ENCODE data around the gene ITPR3. TPM values are rescaled to one million over a fixed set of nuclear protein-coding genes. Genes with fewer than 3 reads are reported as not detected.

The ITPR3 gene
- total RNA-seq, 2 donors from 2014 or later, result 21.8 to 99.1 TPM

GRCh38 chr6:33607126-33607783, 13.9 kb upstream of the ITPR3 start:
- no peak for DNase-seq (ENCODE audit: low spot score)
- Histone ChIP-seq H3K27ac (no peak overlapping the region), H3K36me3 (no peaks in the 10 kb centered on the region), H3K4me1 (replicated peaks) (no peaks in the 10 kb centered on the region), H3K9me3 (no peaks in the 10 kb centered on the region), H3K4me3 (no peak overlapping the region), H3K27me3 (replicated peaks; ENCODE audit: insufficient read depth) (no peaks in the 10 kb centered on the region)
- intact Hi-C loops (cut with DNase I), result no loop called here
- TF ChIP-seq POLR2A (IDR thresholded peaks at IDR 0.05) (no peak), POLR2AphosphoS5 (IDR thresholded peaks at IDR 0.05) (no peak)
- TF ChIP-seq, protein P1, sequence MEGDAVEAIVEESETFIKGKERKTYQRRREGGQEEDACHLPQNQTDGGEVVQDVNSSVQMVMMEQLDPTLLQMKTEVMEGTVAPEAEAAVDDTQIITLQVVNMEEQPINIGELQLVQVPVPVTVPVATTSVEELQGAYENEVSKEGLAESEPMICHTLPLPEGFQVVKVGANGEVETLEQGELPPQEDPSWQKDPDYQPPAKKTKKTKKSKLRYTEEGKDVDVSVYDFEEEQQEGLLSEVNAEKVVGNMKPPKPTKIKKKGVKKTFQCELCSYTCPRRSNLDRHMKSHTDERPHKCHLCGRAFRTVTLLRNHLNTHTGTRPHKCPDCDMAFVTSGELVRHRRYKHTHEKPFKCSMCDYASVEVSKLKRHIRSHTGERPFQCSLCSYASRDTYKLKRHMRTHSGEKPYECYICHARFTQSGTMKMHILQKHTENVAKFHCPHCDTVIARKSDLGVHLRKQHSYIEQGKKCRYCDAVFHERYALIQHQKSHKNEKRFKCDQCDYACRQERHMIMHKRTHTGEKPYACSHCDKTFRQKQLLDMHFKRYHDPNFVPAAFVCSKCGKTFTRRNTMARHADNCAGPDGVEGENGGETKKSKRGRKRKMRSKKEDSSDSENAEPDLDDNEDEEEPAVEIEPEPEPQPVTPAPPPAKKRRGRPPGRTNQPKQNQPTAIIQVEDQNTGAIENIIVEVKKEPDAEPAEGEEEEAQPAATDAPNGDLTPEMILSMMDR (IDR thresholded peaks at IDR 0.05), result no peak
- 51% methylated on average over 8 of the region's 8 CpGs for WGBS

GRCh38 chr6:33607784-33608161, 13.3 kb upstream of the ITPR3 start:
- H3K36me3 ChIP-seq, result no peaks in the 10 kb centered on the region
- no peak for TF ChIP-seq POLR2AphosphoS5 (IDR thresholded peaks at IDR 0.05)
- TF ChIP-seq, protein P1 (IDR thresholded peaks at IDR 0.05), result no peak
- no peak for TF ChIP-seq POLR2A (IDR thresholded peaks at IDR 0.05)
- no peaks in the 10 kb centered on the region for H3K9me3 ChIP-seq
- intact Hi-C loops (cut with DNase I), result no loop called here
- no peak overlapping the region for H3K4me3 ChIP-seq
- H3K27ac ChIP-seq, result no peak overlapping the region
- H3K4me1 ChIP-seq (replicated peaks), result no peaks in the 10 kb centered on the region
- no peaks in the 10 kb centered on the region for H3K27me3 ChIP-seq (replicated peaks; ENCODE audit: insufficient read depth)
- 57% methylated on average over 5 of the region's 5 CpGs for WGBS
- no peak for DNase-seq (ENCODE audit: low spot score)

- 72% methylated on average over 3 of the region's 3 CpGs for WGBS
- no peak overlapping the region for H3K27ac ChIP-seq
- no peak for DNase-seq (ENCODE audit: low spot score)
Observed at GRCh38 chr6:33609019-33609418, 12.1 kb upstream of the ITPR3 start.

GRCh38 chr6:33609528-33609927, 11.6 kb upstream of the ITPR3 start:
- no peaks in the 10 kb centered on the region for H3K4me1 ChIP-seq (replicated peaks)
- H3K4me3 ChIP-seq, result no peak overlapping the region
- intact Hi-C loops (cut with DNase I), result no loop called here
- no peak overlapping the region for H3K27ac ChIP-seq
- no peaks in the 10 kb centered on the region for H3K36me3 ChIP-seq
- WGBS, result 44% methylated on average over 6 of the region's 6 CpGs
- H3K27me3 ChIP-seq (replicated peaks; ENCODE audit: insufficient read depth), result no peaks in the 10 kb centered on the region
- DNase-seq (ENCODE audit: low spot score), result no peak
- no peaks in the 10 kb centered on the region for H3K9me3 ChIP-seq
- TF ChIP-seq POLR2AphosphoS5 (IDR thresholded peaks at IDR 0.05) (no peak), POLR2A (IDR thresholded peaks at IDR 0.05) (no peak)
- TF ChIP-seq, protein P1 (IDR thresholded peaks at IDR 0.05), result no peak

More at GRCh38 chr6:33609019-33609418, 12.1 kb upstream of the ITPR3 start:
- TF ChIP-seq POLR2AphosphoS5 (IDR thresholded peaks at IDR 0.05) (no peak), POLR2A (IDR thresholded peaks at IDR 0.05) (no peak)
- TF ChIP-seq, protein P1 (IDR thresholded peaks at IDR 0.05), result no peak
- intact Hi-C loops (cut with DNase I), result no loop called here
- Histone ChIP-seq H3K9me3 (no peaks in the 10 kb centered on the region), H3K4me1 (replicated peaks) (no peaks in the 10 kb centered on the region), H3K27me3 (replicated peaks; ENCODE audit: insufficient read depth) (no peaks in the 10 kb centered on the region), H3K4me3 (no peak overlapping the region), H3K36me3 (no peaks in the 10 kb centered on the region)

GRCh38 chr6:33610067-33610466, 11.1 kb upstream of the ITPR3 start:
- WGBS, result 81% methylated on average over 4 of the region's 4 CpGs
- H3K27me3 ChIP-seq (replicated peaks; ENCODE audit: insufficient read depth), result no peaks in the 10 kb centered on the region
- DNase-seq (ENCODE audit: low spot score), result no peak
- H3K4me1 ChIP-seq (replicated peaks), result no peaks in the 10 kb centered on the region
- no peaks in the 10 kb centered on the region for H3K36me3 ChIP-seq
- intact Hi-C loops (cut with DNase I), result no loop called here
- H3K4me3 ChIP-seq, result no peak overlapping the region
- no peaks in the 10 kb centered on the region for H3K9me3 ChIP-seq
- H3K27ac ChIP-seq, result no peak overlapping the region
- TF ChIP-seq POLR2AphosphoS5 (IDR thresholded peaks at IDR 0.05) (no peak), POLR2A (IDR thresholded peaks at IDR 0.05) (no peak)
- TF ChIP-seq, protein P1 (IDR thresholded peaks at IDR 0.05), result no peak

All from prostate gland (tissue), 2 donors.